Choroid plexus epithelial cell (primary cell): ENCODE measurements around the gene ITIH6.
"Not testable (repeated sequence)": the region's sequence is repeated elsewhere in the genome, so short reads cannot be mapped to it uniquely, and the experiment has no call there.

Source experiments
- DNase-seq: peaks from one replicate; pipeline ENCODE4 v3.0.0-alpha.2; 2010; ENCODE audit warnings: low read depth
- H3K4me3 ChIP-seq: 2 replicates; pipeline ENCODE4 v1.5.1; 2011; ENCODE audit warnings: low read depth, mild to moderate bottlenecking, control low read depth, low read length, moderate library complexity
- CTCF ChIP-seq: conservative IDR thresholded peaks from 2 replicates; pipeline ENCODE4 v1.5.1; 2011; ENCODE audit warnings: low read depth, mild to moderate bottlenecking, control low read depth, inconsistent platforms, low read length, moderate library complexity

The ITIH6 gene

GRCh38 chrX:54807524-54808108 lies 9.6 kb upstream of the ITIH6 start, which contains the start of gene MAGED2:
Gene MAGED2, plus strand, starts transcription at chrX:54807745. Its CDS starts 1,587 bp downstream, at chrX:54809332.
- peak; percentile 53 for DNase-seq
- no peak for TF ChIP-seq CTCF

GRCh38 chrX:54799046-54799445 lies 991 bp upstream of the ITIH6 start:
- DNase-seq = no peak
- no peak overlapping the region for H3K4me3 ChIP-seq
- no peak for TF ChIP-seq CTCF

More at GRCh38 chrX:54807524-54808108, 9.6 kb upstream of the ITIH6 start, which contains the start of gene MAGED2:
- peak within 1 kb of the TSS; percentile 75 for H3K4me3 ChIP-seq

DNA sequence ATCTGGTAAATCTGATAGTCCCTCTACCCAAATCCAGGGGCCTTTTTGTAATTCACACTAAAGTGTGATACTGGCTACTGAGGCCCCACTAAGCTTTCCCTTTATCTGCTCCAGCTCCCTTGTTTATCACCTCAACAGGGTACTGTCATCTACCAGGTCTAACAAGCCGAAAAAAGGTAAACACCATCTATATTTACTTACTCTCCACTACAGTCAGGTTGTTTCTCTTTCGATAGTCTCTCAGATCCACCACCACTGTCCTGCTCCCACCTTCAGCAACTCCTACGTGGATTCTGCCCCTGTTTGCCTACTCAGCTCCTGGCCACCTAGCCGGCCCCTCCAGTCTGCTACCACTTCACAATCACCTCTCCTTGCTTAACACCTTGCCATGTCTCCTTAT lies 3.3 kb downstream of the ITIH6 start:
- DNase-seq = no peak
- TF ChIP-seq CTCF = no peak
- H3K4me3 ChIP-seq = no peak overlapping the region

DNA sequence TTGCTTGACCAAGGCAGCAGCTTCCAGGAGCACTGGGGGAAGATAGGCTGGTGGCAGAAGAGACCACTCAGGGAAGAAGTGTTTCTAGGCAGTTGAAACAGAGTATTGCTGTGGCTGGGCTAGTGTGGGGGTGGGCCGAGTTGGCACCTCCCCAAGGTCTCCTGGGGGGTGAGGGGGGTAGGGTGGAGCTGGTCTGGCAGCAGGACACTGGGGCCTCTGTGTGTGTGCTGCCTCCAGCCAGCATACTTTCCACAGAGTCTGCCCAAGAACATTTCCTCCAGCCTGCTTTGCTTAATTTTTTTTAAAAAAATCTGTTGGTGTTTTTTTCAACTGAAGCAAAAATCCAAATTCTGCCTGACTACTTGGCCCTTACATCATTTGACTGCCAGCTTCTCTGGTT lies 4.0 kb downstream of the ITIH6 start:
- TF ChIP-seq CTCF = no peak
- no peak for DNase-seq
- H3K4me3 ChIP-seq = no peak overlapping the region

DNA sequence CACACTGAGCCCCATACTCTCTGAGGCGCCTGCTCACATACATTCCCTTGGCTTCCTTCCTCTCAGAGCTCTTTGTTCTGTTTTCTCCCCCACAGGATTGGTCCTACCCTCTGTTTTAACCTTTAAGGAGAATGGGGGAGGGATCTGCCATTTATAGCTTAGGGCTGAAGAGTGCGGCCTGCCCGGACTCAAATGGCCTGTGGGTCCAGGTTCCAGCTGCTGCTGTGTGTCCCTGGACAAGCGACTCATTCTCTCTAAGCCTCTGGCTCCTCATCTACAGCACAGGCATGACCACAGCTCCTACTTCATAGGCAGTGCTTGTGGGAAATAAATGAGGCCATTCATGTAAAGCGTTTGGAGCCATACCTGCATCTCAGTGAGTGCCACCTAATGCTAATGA lies 8.7 kb downstream of the ITIH6 start:
- DNase-seq, H3K4me3 ChIP-seq: not testable (repeated sequence)

DNA sequence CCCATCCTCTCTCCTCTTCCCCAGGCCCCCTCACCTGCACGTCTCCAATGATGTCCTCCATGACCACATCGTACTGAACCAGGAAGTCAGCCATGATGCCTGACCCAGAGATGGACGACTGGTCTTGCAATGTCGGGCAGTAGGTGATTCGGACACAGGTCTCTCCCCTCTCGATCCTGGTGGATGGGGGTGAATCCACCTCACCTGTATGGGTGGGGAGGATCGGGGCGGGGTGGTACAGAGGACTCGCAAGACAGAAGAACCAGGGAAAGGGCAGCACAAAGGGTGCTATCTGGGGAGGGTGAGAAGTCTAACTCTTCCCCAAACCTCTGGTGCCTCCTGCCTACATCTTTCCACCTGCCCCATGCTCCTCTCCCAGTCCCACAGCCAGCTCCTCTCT lies 9.6 kb downstream of the ITIH6 start:
- no peak overlapping the region for H3K4me3 ChIP-seq
- no peak for TF ChIP-seq CTCF
- no peak for DNase-seq

DNA sequence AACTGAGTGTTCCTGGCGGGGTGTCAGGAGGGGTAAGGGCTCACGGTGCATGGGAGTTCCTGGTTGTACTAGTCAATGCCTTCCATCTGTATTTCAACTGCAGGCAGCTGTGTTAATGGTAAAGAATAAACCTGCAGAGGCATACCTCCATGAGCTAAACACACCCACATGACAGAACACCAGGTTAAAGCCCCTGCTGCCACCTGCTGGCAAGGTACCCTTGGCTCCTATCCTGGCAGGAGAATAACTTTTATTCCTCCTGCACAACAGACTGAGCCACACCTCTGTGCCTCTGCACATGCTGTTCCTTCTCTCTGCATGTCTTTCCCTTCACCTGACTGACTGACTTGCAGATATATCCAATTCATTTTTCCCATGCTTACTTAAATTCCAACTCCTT lies 11.1 kb downstream of the ITIH6 start:
- TF ChIP-seq CTCF = peak; percentile 27
- no peak overlapping the region for H3K4me3 ChIP-seq
- no peak for DNase-seq
